Upper lobe of left lung (tissue), 6 donors: ENCODE data around the gene KIF2A. TPM values are rescaled to one million over a fixed set of nuclear protein-coding genes. Genes with fewer than 3 reads are reported as not detected.

Source experiments
- ATAC-seq, 2 donors: fragments of 200-7000 bp; cut with Tn5 transposase; one replicate each; pipeline ENCODE4 v1.9.1; 2022; ENCODE audit warnings: mild to moderate bottlenecking in 2 of 2, moderate library complexity in 2 of 2; ENCODE audit not compliant: low FRiP score in 2 of 2
- DNase-seq, 2 donors: peaks; one replicate each; pipeline ENCODE4 v3.0.0-alpha.2; 2019 to 2020
- H3K27ac ChIP-seq, 4 donors: fragments of 200-600 bp; sonication (generic); one replicate each; pipeline ENCODE4 v1.5.1; 2016 to 2019
- H3K27me3 ChIP-seq, 4 donors: fragments of 200-600 bp; sonication (generic); one replicate each; pipeline ENCODE4 v1.5.1; 2017 to 2019
- H3K36me3 ChIP-seq, 4 donors: fragments of 200-600 bp; sonication (generic); one replicate each; pipeline ENCODE4 v1.5.1; 2016 to 2019
- H3K4me1 ChIP-seq, 4 donors: fragments of 200-600 bp; sonication (generic); one replicate each; pipeline ENCODE4 v1.5.1; 2018 to 2019
- H3K4me3 ChIP-seq, 4 donors: fragments of 200-600 bp; sonication (generic); one replicate each; pipeline ENCODE4 v1.5.1; 2017 to 2019; ENCODE audit warnings: mild to moderate bottlenecking in 2 of 4, moderate library complexity in 1 of 4
- H3K9me3 ChIP-seq, 4 donors: fragments of 200-600 bp; sonication (generic); one replicate each; pipeline ENCODE4 v1.5.1; 2018 to 2019
- EP300 ChIP-seq, 4 donors: sonication (generic); formaldehyde crosslinking; IDR thresholded peaks; one replicate each; pipeline ENCODE4 v1.5.1; 2017; ENCODE audit warnings: antibody characterized with exemption in 4 of 4, control low read depth in 2 of 4
- POLR2A ChIP-seq, 4 donors: fragments of 450-650 bp; IDR thresholded peaks; one replicate each; pipeline ENCODE4 v1.5.1; 2016 to 2017; ENCODE audit warnings: antibody characterized with exemption in 4 of 4, mild to moderate bottlenecking in 2 of 4
- POLR2AphosphoS5 ChIP-seq, 2 donors: sonication (generic); formaldehyde crosslinking; IDR thresholded peaks; one replicate each; pipeline ENCODE4 v1.5.1; 2017; ENCODE audit warnings: antibody characterized with exemption in 2 of 2
- WGBS, 2 donors: methylation state at CpG; one replicate each; pipeline ENCODE4 v1.1.5; 2017 to 2018; 5-methylcytosine and 5-hydroxymethylcytosine counted together
- total RNA-seq, 6 donors: library from RNA; depleted of rRNA in 4 of 6; stranded (reverse); fragments of >200 nt in 4 of 6; gene quantifications; one replicate each; pipeline versions ENCODE4 v1.1.0 to v1.2.1, GENCODE V29; 2016 to 2021
- TF ChIP-seq, protein P1 (sequence below), 6 experiments: fragments of 450-650 bp in 4 of 6; fragments of 200-600 bp in 2 of 6; sonication (generic) in 2 of 6; IDR thresholded peaks; one replicate each; pipeline ENCODE4 v1.5.1; 2016 to 2019; ENCODE audit warnings: antibody characterized with exemption in 6 of 6
- donor health status: DM: no; HTN: no; CAD: no; lungs with moderate emphysema.
- donor health status: DM: no; HTN: yes; CAD: no; lungs with severe emphysema.

The KIF2A gene
- total RNA-seq, 6 donors from 2014 or later, result 16.8 to 61.2 (median 23.7) TPM

DNA sequence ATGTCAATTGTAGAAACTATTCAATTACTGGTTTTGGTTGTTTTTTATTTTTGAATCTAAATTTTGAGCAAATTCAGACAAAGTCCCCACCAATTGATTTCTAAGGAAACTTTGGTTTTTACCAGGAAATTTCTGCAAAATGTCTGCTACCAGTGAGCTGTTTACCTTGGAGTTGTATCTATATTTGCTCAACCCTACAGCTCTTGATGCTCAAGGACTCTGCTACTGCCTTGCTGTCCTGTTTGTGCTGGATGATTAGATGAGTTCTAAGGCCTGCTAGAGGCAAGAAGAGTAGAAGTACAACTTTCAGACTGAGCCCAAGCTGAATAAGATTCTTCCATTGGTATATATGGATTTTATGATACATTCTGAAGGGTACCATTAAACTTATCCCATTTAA, 42.6 kb upstream of the KIF2A start:
- no peak for ATAC-seq
- Histone ChIP-seq H3K9me3 (no peaks in the 10 kb centered on the region), H3K4me3 (no peak overlapping the region), H3K36me3 (no peaks in the 10 kb centered on the region), H3K27me3 (no peaks in the 10 kb centered on the region), H3K27ac (no peak overlapping the region), H3K4me1 (no peaks in the 10 kb centered on the region)
- TF ChIP-seq POLR2AphosphoS5 (IDR thresholded peaks at IDR 0.05), result no peak
- TF ChIP-seq POLR2A (IDR thresholded peaks at IDR 0.05), result no peak
- TF ChIP-seq, protein P1, sequence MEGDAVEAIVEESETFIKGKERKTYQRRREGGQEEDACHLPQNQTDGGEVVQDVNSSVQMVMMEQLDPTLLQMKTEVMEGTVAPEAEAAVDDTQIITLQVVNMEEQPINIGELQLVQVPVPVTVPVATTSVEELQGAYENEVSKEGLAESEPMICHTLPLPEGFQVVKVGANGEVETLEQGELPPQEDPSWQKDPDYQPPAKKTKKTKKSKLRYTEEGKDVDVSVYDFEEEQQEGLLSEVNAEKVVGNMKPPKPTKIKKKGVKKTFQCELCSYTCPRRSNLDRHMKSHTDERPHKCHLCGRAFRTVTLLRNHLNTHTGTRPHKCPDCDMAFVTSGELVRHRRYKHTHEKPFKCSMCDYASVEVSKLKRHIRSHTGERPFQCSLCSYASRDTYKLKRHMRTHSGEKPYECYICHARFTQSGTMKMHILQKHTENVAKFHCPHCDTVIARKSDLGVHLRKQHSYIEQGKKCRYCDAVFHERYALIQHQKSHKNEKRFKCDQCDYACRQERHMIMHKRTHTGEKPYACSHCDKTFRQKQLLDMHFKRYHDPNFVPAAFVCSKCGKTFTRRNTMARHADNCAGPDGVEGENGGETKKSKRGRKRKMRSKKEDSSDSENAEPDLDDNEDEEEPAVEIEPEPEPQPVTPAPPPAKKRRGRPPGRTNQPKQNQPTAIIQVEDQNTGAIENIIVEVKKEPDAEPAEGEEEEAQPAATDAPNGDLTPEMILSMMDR (IDR thresholded peaks at IDR 0.05), result no peak
- TF ChIP-seq EP300 (IDR thresholded peaks at IDR 0.05), result no peak
- DNase-seq, result no peak

DNA sequence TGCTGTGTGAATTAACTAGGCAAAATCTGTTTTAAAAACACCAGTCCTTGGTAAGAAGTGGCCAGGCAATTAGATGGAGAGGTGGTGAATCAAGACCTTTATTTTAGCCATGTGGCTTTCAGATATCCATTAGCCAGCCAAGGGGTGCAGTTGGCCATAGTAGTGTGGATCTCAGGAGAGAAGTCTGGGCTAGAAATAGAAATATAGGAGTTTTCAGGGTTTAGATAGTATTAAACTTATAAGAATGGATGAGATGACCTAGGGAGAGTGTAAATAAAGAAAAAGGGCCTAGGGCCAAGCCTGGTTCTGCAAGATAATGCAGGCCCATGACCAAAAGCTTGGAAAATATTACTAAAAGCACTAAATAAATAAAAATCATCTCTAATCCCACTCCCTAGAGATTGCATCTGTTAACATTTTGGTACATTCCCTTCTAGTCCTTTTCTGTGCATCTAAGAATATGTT, 40.3 kb upstream of the KIF2A start:
- no peak for DNase-seq
- H3K27me3 ChIP-seq, result no peaks in the 10 kb centered on the region
- H3K36me3 ChIP-seq, result no peaks in the 10 kb centered on the region
- no peak for ATAC-seq
- no peaks in the 10 kb centered on the region for H3K9me3 ChIP-seq
- H3K4me1 ChIP-seq, result no peaks in the 10 kb centered on the region
- H3K27ac ChIP-seq, result no peak overlapping the region
- TF ChIP-seq, protein P1 (IDR thresholded peaks at IDR 0.05), result no peak
- TF ChIP-seq EP300 (IDR thresholded peaks at IDR 0.05) (no peak), POLR2AphosphoS5 (IDR thresholded peaks at IDR 0.05) (no peak), POLR2A (IDR thresholded peaks at IDR 0.05) (no peak)
- H3K4me3 ChIP-seq, result no peak overlapping the region

DNA sequence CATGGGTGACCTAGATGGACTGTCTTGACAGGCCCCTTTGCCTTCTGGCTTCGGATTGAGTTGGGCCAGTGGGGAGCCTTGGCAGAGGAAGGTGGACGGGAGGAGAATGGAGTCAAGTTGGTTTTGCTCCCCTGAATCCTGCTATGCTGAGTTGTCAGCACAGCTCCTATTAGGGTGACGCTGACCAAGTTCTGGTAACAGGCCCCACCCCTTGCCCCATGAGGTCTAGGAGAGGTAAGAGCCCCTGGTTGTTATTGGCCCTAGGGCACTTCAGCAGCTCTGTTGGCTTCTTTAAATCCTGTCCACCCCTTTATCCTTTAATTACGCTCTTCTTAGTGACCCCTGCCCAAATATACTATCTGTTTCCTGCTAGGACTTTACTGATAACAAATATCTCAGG, 39.4 kb upstream of the KIF2A start:
- ATAC-seq (no peak), DNase-seq (no peak)
- H3K4me3 ChIP-seq, result no peak overlapping the region
- H3K4me1 ChIP-seq, result no peaks in the 10 kb centered on the region
- no peaks in the 10 kb centered on the region for H3K27me3 ChIP-seq
- H3K27ac ChIP-seq, result no peak overlapping the region
- 88 to 95% methylated on average over 4 of the region's 4 CpGs for WGBS, 2 donors
- H3K36me3 ChIP-seq, result no peaks in the 10 kb centered on the region
- no peaks in the 10 kb centered on the region for H3K9me3 ChIP-seq
- TF ChIP-seq, protein P1 (IDR thresholded peaks at IDR 0.05), result no peak
- no peak for TF ChIP-seq EP300 (IDR thresholded peaks at IDR 0.05)
- no peak for TF ChIP-seq POLR2AphosphoS5 (IDR thresholded peaks at IDR 0.05)
- TF ChIP-seq POLR2A (IDR thresholded peaks at IDR 0.05), result no peak

DNA sequence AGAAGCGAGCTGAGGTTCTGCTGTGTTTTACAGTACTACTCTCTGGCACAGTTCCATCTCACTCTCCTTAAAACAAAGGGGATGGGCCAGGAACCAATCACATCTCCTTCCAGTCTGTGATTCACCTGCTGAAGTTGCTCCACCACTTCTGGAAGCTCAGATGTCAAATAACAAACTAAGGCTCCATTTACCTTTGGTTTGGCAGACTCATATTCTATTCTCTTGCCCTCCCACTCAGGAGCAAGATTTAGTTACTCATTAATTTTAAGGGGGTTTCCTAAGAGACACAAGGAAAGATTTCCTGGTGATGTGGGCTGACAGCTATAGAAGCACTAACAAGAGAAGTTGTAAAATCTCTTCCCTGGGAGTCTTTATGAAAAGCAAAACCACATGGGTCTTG, 37.8 kb upstream of the KIF2A start:
- H3K27me3 ChIP-seq, result no peaks in the 10 kb centered on the region
- no peaks in the 10 kb centered on the region for H3K4me1 ChIP-seq
- H3K9me3 ChIP-seq, result no peaks in the 10 kb centered on the region
- TF ChIP-seq EP300 (IDR thresholded peaks at IDR 0.05) (no peak), POLR2AphosphoS5 (IDR thresholded peaks at IDR 0.05) (no peak), POLR2A (IDR thresholded peaks at IDR 0.05) (no peak)
- TF ChIP-seq, protein P1 (IDR thresholded peaks at IDR 0.05), result no peak
- H3K27ac ChIP-seq, result no peak overlapping the region
- H3K4me3 ChIP-seq, result no peak overlapping the region
- 44 to 59% methylated on average over 1 of the region's 1 CpG for WGBS, 2 donors
- ATAC-seq, result peak in 1 of 2 donors; percentile 46
- H3K36me3 ChIP-seq, result no peaks in the 10 kb centered on the region
- peak in 1 of 2 donors; percentile 30 for DNase-seq

DNA sequence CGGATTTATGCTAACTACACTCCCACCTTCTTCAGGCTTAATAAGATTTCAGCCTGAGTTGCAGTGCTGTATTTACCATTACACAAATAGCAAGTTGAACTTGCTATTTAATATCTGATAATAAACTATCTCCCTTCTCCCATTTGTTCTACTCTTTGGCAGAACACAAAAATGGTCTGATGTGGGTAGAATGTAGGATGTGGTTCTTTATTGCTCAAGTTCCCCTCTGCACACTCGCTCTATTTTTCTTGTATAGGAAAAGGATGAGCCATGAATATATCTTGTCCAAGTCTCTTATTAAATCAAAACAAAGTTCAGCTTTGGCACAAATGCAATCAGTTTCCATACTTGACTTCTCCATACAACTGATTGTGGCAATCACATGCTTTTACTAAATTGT, 37.2 kb upstream of the KIF2A start:
- DNase-seq (no peak), ATAC-seq (no peak)
- WGBS, 2 donors, result 57 to 61% methylated on average over 2 of the region's 2 CpGs
- no peak overlapping the region for H3K27ac ChIP-seq
- no peaks in the 10 kb centered on the region for H3K27me3 ChIP-seq
- H3K36me3 ChIP-seq, result no peaks in the 10 kb centered on the region
- TF ChIP-seq POLR2A (IDR thresholded peaks at IDR 0.05), result no peak
- no peak for TF ChIP-seq EP300 (IDR thresholded peaks at IDR 0.05)
- TF ChIP-seq POLR2AphosphoS5 (IDR thresholded peaks at IDR 0.05), result no peak
- TF ChIP-seq, protein P1 (IDR thresholded peaks at IDR 0.05), result no peak
- no peak overlapping the region for H3K4me3 ChIP-seq
- H3K9me3 ChIP-seq, result no peaks in the 10 kb centered on the region
- no peaks in the 10 kb centered on the region for H3K4me1 ChIP-seq
